Measurements from ENCODE around the gene KCNE5. TPM values are rescaled to one million over a fixed set of nuclear protein-coding genes. Genes with fewer than 3 reads are reported as not detected.
"Not testable (repeated sequence)": the region's sequence is repeated elsewhere in the genome, so short reads cannot be mapped to it uniquely, and the experiment has no call there.

Gene KCNE5, protein sequence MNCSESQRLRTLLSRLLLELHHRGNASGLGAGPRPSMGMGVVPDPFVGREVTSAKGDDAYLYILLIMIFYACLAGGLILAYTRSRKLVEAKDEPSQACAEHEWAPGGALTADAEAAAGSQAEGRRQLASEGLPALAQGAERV
- total RNA-seq = 0.80 TPM
- long read RNA-seq, partial matches to known transcripts = 0 of 2 reads
- long read RNA-seq, other reads (novel, unspliced or antisense) = 0 of 2 reads

DNA sequence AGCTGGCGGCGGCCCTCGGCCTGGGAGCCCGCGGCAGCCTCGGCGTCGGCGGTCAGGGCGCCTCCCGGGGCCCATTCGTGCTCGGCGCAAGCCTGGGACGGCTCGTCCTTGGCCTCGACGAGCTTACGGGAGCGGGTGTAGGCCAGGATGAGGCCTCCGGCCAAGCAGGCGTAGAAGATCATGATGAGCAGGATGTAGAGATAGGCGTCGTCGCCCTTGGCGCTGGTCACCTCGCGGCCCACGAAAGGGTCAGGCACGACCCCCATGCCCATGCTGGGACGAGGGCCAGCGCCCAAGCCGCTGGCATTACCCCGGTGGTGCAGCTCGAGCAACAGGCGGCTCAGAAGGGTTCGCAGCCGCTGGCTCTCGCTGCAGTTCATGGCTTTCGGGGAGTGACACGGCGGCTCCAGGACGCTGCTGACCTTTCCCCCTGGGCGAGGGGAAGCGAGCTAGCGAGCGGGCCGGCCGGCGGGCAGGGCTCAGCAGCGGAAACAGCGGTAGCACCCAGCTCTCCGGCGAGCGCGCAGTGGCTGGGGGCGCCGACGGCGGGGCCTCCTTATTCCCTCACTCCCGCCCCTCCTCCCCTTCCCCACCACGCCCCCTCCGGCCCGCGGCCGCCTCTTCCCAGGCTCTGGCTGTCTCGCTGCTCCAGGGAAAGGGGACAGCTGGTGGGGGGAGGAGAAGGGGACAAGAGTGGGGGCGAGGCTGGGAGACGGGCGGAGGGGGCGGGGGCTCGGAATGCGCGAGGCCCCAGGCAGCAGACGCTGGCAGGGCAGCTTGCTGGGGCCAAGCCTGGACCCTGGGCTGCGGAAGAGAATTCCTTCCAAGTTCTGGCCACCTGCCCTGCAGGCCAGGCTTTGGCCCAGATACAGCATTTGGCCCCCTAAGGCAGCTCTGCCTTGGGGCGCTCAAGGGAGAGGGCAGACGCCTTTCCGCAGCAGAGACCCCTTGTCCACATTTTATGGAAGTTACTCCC, at the start of gene KCNE5:
Gene KCNE5 (minus strand): TSS at position 532 of the 976 bp plus-strand sequence. CDS start 152 bp downstream, at position 380.
- DNase-seq (ENCODE audit: low spot score) = no peak

DNA sequence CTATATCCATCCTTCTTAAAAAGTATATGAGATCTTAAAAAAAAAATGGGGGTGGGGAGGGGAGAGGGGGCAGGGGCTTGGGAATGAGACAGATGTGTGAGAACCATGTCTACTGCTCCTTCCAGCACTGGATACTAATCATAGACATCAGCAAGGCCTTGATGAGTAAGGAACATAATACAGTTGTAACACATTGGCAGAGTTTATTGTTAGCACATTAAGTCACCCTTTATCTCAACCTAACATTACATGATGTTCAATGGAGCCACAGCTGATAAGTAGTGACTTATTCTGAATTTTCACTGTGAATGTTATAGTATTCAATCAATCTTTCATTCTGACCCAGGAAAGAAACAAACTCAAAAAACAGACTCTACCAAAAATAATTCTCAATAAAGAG, 47.3 kb upstream of the KCNE5 start:
- DNase-seq (ENCODE audit: low spot score) = no peak

DNA sequence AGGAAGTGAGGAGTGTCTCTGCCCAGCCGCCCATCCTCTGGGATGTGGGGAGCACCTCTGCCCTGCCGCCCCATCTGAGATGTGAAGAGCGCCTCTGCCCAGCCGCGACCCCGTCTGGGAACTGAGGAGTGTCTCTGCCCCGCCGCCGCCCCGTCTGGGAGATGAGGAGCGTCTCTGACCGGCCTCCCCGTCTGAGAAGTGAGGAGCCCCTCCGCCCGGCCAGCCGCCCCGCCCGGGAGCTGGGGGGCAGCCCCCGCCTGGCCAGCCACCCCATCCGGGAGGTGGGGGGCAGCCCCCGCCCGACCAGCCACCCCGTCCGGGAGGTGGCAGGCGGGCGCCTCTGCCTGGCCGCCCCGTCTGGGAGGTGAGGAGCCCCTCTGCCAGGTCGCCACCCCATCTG, 46.2 kb upstream of the KCNE5 start:
- DNase-seq (ENCODE audit: low spot score) = not testable (repeated sequence)

DNA sequence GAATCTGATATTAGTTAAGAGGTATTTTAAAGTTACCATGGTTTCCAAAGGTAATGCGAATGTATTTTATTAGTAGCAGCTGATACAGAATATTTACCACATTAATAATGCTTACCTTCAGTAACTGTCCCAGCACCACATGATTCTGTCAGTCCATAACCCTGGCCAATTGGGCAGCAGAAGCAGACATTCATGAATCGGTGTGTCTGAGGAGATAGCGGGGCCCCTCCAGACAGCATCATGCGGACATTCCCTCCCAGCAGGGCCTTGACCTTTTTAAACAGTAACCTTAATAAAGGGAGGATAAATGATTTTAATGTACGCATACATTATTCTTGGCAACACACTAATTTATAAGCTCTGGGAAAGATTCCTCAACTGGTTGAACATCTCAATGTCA, 43.0 kb upstream of the KCNE5 start:
- no peak for DNase-seq (ENCODE audit: low spot score)

DNA sequence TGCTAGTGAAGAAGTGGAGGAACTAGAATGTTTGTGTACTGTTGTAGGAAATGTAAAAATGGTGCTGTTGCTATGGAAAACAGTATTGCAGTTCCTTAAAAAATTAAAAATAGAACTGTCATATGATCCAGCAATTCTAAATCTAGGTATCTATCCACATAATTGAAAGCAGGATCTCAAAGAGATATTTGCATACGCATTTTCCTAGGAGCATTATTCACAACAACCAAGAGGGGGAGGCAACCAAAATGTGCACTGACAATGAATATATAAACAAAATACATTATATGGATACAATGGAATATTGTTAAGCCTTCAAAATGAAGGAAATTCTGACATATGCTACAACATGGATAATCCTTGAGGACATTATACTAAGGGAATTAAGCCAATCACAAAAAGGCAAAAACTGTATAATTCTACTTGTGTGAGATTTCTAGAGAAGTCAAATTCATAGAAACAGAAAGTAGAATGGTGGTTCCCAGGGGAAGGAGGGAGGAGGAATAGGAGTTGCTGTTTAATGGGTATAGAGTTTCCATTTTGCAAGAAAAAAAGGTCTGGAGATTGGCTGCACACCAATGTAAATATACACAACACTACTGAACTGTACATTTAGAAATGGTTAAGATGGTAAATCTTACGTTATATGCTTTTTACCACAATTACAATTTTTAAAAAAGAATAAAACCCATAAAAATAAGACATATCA, 35.6 kb upstream of the KCNE5 start:
- DNase-seq (ENCODE audit: low spot score) = no peak

DNA sequence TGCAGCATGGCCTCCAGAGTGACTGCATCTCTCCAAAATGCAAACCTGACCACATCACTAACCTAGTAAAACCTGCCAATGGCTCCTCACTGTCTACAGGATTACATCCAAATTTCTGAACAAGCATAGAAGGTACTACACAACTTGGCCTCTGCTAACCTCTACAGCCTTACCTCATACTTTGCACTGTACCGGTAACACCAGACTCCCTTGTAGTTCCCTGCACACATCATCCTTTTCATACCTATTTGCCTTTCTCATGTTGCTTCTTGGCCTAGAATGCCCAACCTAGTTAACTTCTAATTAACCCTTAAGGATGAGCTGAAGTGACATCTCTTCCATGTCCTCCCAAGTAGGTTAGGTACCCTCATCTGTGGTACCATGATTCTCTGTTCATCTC, 33.4 kb upstream of the KCNE5 start:
- DNase-seq (ENCODE audit: low spot score) = no peak

DNA sequence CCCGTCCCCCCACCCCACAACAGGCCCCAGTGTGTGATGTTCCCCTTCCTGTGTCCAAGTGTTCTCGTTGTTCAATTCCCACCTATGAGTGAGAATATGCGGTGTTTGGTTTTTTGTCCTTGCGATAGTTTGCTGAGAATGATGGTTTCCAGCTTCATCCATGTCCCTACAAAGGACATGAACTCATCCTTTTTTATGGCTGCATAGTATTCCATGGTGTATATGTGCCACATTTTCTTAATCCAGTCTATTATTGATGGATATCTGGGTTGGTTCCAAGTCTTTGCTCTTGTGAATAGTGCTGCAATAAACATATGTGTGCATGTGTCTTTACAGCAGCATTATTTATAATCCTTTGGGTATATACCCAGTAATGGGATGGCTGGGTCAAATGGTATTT, 32.4 kb upstream of the KCNE5 start:
- not testable (repeated sequence) for DNase-seq (ENCODE audit: low spot score)

DNA sequence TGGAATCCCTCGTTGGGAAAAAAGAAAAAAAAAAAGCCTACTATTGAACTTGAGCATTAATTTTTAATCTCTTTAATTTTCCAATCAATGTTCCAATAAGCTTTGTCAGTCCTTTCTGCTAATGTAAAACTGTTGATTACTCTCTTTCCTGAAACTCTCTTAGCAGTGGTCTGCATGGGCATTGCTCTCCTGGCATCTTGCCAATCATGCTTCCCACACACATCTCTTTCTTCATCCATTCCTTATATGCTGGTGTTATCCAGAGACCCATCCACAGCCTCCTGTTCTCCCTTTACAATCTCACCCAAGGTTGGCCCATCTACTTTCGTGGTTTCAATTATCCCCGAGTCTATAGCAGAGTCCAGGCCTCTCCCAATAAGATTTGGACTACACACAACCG, 31.8 kb upstream of the KCNE5 start:
- no peak for DNase-seq (ENCODE audit: low spot score)

DNA sequence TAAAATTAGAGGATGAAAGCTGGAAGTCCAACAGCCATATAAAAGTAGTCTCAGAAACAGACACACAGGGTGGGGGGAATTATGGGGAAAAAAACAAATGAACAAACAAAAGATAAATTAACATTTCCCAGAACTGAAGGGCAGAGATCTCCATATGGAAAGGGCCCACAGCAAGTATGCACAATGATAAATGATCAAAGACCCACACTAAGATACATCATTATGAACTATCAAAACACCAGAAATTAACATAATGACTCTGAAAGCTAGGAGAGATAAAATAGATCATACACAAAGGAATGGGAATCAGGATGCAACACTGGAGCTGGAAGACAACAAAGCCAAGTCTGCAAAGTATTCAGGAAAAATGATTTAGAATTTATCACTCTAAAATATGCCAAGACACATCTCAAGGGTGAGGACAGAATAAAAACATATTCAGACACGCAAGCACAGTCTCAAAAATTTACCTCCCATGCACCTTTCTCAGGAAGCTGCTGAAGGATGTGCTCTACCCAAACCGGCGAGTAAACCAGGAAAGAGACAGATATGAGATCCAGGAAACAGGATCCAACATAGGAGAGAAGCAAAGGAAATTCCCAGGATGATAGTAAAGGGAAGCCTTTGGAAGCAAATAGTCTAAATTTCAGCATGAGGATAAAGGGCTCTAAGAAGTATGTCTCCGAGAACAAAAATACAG, 30.7 kb upstream of the KCNE5 start:
- no peak for DNase-seq (ENCODE audit: low spot score)

DNA sequence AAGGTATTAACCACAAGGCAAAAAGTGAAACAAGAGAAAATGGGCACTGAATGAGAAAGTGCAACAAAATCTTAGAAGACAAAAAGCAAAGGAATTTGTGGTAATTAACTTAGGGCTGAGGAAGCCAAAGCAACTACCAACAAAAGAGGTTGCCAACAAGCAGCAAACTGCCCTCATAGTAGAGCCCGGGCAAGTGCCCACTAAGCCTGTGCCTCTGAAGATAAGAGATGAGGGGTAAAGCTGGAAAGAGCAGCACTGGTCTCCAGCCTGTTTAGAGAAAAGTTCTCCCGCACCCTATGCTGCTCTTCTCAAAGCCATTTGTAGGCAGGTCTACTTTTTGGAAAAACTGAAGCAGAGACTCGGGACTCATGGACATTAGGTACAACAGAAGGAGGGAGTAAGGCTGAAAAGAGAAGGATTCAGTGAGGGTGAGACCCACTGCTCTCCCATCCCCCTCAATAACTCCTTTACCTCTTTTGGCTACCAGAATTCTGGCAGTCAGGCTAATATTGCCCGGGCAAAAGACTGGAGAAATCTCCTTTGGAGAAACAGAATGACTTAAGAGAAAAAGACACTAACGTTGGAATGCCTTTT, 29.6 kb upstream of the KCNE5 start:
- DNase-seq (ENCODE audit: low spot score) = no peak

DNA sequence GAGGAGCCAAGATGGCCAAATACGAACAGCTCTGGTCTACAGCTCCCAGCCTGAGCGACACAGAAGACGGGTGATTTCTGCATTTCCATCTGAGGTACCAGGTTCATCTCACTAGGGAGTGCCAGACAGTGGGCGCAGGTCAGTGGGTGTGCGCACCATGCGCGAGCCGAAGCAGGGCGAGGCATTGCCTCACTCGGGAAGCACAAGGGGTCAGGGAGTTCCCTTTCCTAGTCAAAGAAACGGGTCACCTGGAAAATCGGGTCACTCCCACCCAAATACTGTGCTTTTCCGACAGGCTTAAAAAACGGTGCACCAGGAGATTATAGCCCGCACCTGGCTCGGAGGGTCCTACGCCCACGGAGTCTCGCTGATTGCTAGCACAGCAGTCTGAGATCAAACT, 19.7 kb upstream of the KCNE5 start:
- not testable (repeated sequence) for DNase-seq (ENCODE audit: low spot score)

DNA sequence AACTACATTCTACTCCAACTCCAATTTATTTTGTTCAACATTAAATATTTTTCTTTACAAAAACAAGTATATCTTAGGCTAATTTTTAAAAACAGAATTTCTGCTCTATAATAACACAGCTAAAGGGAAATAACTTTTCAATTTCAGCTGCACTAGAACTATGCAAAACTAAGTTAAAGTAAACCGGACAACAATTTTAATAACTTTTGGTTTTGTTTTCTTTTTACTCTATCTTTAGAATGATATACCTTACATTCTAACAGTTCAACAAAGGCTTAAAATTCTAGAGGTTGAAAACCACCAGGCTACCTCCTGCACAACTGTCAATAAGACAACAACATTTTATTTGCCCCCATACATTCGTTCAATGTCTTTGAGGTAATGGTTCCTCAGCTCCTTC, 18.7 kb upstream of the KCNE5 start:
- DNase-seq (ENCODE audit: low spot score) = no peak

DNA sequence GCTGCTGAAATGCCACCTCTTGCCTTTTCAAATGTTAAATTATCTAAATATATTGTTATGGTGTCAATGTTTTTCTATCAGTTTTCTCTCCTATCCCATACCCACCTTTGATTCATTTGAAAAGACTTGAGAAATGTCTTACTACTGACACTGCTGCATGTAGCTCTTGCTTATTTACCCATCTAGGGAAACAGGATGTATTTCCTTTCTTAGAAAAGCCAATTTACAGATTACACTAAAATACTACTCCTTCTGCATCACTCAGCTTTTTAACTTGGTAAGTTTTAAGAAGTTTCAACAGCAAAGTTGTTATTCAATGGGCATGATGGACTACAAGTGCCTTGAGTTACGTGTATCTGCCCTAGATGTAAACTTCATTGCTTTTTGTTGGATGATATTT, 13.2 kb upstream of the KCNE5 start:
- no peak for DNase-seq (ENCODE audit: low spot score)

DNA sequence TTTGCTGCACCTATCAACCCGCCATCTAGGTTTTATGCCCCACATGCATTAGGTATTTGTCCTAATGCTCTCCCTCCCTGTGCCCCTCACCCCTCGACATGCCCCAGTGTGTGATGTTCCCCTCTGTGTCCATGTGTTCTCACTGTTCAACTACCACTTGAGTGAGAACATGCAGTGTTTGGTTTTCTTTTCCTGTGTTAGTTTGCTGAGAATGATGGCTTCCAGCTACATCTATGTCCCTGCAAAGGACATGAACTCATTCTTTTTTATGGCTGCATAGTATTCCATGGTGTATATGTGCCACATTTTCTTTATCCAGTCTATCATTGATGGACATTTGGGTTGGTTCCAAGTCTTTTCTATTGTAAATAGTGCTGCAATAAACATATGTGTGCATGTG, 12.5 kb upstream of the KCNE5 start:
- DNase-seq (ENCODE audit: low spot score) = not testable (repeated sequence)

DNA sequence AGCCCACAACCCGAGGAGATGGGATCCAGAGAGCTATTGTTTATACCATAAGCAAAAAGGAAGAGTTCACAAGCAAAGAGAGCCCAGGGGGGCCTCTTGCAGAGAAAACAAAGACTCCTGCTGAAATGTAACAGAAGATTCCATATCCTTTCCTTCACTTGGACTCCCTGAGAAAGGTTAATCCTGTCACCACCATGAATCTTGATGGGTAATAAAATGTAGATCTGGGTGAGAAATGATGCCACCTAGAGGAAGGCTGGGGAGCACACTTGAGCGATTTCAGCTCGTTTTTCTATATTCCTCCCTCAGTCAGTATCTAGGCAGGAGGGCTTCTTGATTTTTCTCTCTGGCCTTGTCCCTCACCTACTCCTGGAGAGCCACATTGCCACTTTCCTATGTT, 10.2 kb upstream of the KCNE5 start:
- DNase-seq (ENCODE audit: low spot score) = no peak

DNA sequence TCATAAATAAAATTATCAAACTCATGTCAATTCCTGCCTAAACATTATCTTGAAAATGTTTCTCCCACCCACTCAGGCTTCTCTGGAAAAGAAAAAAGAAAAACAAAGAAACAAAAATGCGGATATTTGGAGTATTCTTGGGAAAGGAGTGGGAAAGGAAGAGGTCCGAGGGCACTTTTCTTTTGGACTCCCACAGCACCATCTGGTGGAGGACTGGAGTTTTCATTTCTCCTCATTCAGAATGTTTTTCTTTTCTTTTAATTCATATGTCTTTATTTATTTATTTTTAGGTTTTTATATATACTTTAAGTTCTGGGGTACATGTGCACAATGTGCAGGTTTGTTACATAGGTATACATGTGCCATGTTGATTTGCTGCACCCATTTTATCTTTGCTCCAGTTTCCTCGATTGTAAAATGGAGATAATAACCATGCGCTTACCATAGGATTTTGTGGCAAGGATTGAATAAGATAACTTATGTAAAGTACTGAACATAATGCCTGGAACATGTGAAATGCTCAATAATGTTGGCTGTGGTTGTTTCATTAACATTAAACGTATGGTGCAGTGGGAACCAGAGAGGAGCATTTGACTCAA, 8.0 kb upstream of the KCNE5 start:
- no peak for DNase-seq (ENCODE audit: low spot score)

DNA sequence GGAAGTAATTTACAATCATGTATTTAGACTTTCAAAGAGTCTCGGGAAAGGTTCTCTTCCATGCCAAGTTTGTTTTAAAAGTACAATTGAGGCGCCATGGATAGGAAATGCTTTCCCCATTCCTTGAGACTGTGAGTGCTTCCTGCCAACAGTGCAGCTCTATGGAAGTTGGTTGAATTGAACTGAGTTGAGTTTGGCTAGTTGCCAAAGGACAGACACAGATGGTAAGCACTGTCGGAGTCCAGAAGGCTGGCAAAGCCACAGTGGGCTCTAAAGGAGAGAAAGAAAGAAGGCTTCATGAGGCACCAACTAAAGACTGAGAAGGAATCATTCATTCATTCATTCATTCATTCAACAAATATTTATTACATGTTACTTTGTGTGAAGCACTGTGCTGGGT, 4.3 kb upstream of the KCNE5 start:
- DNase-seq (ENCODE audit: low spot score) = no peak

DNA sequence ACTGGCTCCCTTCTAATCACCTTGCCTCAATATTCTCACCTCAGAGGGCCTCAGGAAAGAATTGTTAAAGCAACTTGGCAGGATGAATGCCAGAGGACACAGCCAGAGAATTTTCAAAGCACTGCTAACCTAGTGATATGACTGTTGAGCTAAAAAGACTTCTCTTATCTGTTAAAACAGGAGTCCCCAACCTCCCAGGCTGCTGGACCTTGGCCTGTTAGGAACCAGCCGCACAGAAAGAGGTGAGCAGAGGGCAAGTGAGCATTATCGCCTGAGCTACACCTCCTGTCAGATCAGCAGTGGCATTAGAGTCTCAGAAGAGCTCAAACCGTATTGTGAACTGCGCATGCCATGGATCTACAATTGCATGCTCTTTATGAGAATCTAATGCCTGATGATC, 1.7 kb upstream of the KCNE5 start:
- DNase-seq (ENCODE audit: low spot score) = no peak

DNA sequence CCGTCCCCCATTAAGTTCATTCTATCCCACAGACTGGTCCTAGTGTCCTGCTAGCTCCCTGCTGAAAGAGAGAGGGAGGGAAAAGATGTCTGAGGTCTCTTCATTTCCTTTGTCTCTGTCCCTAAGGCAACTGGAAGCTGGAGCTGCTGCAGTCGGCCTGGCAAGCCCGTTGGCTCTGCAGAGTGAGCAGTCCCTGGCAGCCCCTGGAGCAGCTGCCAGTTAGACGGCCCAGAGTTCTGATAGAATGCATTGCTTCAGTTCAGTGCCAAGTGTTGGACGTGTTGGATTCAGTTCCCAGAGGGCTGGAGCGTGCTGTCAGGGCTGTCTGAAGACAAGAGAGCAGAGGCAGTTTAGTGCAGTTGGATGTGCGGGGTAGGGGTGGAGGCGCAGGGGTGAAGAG, 975 bp downstream of the KCNE5 start:
- no peak for DNase-seq (ENCODE audit: low spot score)

DNA sequence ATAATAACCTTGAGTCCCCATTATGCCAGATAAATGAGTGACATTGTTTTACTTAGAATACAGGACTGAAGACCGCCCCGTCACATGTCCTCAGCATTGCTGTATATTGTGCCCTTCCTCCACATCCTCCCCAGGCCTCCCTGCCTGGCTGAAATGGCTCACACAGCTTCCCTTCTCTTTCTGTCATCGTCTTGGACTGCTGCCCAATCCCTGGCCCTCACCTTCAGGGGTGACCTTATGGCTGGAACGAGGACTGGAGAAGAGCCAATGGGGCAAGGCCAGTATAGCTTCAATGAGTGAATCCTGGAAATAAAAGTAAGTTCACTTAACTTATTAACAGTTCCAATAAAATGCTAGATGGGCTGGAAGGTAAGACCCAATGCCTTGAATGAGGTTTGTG, 2.7 kb downstream of the KCNE5 start:
- no peak for DNase-seq (ENCODE audit: low spot score)

DNA sequence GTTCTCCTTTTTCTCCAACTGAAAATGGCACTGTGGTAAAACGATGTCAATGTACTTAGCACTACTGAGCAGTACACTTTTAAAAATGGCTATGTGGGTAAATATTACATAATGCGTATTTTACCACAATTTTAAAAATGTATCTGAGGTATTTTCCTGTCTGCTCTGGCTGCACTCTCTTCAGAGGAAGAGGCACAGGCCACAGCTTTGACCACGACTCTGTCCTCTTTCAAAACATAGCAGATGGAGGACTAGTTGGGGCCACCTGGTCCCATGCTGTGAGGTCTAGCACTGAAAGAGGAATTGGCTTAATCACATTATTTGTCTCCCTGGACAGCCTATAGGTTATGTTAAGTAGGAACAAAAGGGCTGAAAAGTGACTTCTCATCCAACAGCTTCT, 5.2 kb downstream of the KCNE5 start:
- no peak for DNase-seq (ENCODE audit: low spot score)

Data from mesenteric fat pad (tissue), 1 donor.